ENCODE results near the gene HAVCR2.

HAVCR2 gene

DNA sequence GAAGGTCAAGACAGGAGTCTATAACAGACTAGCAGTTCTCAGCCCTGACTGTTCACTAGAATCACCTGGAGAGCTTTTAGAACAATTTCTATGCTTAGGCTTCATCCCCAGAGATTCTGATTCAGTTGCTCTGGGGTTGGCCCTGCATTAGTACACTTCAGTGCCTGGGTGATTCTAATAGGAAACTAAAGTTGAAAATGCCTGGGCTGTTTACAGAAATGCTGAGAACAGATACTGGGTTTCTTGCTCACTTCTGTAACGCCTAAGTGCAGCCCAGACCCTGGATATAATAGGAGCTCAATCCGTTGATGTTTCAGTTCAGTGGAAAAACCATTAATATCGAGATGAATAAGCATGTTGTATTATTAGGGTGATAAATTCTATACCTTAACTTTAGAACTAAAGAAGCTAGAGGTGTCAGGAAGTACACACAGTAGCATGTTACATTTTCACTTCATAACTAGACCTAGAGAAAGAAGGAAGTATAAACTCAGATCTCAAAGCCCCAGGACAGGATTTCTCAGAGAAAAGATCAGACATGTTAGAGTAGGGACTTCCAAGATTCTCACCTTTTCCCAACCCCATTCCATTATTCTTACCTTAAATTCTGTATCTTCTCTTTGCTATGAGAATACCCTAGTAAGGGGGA is 20.4 kb downstream of the HAVCR2 start:
- TF ChIP-seq, protein P1, sequence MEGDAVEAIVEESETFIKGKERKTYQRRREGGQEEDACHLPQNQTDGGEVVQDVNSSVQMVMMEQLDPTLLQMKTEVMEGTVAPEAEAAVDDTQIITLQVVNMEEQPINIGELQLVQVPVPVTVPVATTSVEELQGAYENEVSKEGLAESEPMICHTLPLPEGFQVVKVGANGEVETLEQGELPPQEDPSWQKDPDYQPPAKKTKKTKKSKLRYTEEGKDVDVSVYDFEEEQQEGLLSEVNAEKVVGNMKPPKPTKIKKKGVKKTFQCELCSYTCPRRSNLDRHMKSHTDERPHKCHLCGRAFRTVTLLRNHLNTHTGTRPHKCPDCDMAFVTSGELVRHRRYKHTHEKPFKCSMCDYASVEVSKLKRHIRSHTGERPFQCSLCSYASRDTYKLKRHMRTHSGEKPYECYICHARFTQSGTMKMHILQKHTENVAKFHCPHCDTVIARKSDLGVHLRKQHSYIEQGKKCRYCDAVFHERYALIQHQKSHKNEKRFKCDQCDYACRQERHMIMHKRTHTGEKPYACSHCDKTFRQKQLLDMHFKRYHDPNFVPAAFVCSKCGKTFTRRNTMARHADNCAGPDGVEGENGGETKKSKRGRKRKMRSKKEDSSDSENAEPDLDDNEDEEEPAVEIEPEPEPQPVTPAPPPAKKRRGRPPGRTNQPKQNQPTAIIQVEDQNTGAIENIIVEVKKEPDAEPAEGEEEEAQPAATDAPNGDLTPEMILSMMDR (IDR thresholded peaks at IDR 0.05) = no peak
- no peak overlapping the region for H3K27ac ChIP-seq
- no peak overlapping the region for H3K4me3 ChIP-seq
- DNase-seq (ENCODE audit: low spot score) = no peak

DNA sequence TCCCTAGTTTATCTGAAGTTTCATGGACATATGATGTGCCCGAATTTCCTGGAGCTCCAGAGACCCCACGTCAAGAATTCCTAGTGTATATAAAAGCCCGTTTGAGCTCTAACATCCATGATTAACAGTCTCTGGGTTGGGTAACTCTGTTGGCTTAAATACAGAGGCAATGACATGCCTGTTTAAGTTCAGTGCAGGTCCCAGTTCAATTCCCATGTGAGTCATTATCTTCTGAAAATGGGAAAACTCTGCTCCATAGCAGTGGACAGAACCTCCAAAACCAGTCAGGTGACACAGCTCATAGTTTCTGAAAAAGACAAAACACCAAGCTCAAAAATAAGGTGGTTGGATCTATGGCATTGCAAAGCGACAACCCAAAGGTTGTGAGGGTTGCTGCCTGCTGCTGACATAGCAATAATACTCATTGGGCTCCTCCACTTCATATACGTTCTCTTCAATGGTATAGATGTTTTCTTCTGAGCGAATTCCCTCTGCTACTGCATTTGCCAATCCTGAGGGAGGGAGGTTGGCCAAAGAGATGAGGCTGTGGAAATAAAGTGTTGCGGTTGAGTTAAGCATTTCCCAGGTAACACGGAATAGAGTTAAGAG is 22.0 kb downstream of the HAVCR2 start:
- TF ChIP-seq, protein P1 (IDR thresholded peaks at IDR 0.05) = no peak
- Histone ChIP-seq H3K4me3 (no peak overlapping the region), H3K27ac (no peak overlapping the region)
- no peak for DNase-seq (ENCODE audit: low spot score)

DNA sequence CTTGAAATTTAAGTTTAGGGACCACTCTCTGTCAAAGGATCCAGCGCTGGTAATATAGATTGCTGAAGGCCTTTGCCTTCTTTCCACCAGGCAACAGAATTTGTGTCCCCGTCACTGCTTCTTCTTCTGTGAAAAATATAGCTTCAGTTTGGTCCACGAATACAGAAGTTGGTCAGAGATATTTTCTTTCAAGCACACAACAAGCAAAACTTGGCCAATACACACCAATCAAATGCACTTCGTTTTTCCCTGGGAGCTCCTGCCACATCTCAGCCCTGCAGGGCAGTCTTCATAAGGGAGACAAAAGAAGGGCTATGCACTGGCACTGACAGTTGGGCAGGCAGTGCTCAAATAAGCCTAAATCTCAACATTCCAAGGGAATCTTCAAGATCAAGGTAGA is 22.9 kb downstream of the HAVCR2 start:
- DNase-seq (ENCODE audit: low spot score) = no peak
- Histone ChIP-seq H3K27ac (no peak overlapping the region), H3K4me3 (no peak overlapping the region)
- TF ChIP-seq, protein P1 (IDR thresholded peaks at IDR 0.05) = no peak

DNA sequence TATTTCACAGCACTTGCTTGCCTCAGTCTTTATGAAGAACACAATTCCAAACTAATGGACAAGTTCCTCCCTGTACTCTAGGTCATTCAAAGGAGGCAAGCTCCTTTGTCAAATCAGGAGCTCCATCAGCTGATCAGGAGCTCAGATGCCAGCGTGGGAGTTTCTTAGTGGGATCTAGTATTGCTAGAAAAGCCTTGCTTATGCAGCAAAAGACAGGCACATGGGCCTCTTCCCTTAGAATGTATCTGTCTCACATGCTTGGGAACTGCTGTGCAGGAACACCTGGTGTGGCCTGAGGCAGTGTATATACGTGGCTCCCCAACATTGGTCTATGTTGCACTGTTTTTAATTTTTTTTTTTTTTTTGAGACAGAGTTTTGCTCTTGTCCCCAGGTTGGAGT is 28.6 kb downstream of the HAVCR2 start:
- no peak overlapping the region for H3K4me3 ChIP-seq
- DNase-seq (ENCODE audit: low spot score) = no peak
- H3K27ac ChIP-seq = no peak overlapping the region
- TF ChIP-seq, protein P1 (IDR thresholded peaks at IDR 0.05) = no peak

DNA sequence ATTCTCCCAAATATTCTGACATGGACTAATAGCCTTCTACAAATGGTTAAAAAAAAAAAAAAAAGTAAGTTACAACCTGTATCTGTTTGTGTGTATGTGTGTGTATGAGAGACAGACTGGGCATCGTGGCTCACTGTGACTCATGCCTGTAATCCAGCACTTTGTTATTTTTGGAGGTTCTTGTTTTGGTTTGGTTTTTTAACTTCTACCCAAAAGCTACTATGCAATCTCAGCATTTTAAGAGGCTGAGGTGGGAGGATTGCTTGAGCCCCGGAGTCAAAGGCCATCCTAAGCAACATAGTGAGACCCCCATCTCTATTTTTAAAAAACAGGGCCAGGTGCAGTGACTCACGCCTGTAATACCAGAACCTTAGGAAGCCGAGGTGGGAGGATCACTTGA is 32.3 kb downstream of the HAVCR2 start:
- Histone ChIP-seq H3K4me3 (no peak overlapping the region), H3K27ac (no peak overlapping the region)
- TF ChIP-seq, protein P1 (IDR thresholded peaks at IDR 0.05) = no peak
- no peak for DNase-seq (ENCODE audit: low spot score)

DNA sequence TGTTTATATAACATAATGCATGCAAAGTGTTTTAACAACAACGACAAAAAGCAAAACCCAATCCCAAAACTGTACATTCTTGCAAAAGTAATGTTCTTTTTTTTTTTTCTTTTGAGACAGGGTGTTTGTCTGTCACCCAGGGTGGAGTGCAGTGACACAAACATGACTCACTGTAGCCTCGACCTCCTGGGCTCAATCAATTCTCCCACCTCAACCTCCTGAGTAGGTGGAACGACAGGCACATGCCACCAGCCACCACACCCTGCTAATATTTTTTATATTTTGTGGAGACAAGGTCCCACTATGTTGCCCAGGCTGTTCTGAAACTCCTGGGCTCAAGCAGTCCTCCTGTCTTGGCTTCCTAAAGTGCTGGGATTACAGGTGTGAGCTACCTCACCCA is 36.3 kb downstream of the HAVCR2 start:
- TF ChIP-seq, protein P1 (IDR thresholded peaks at IDR 0.05) = no peak
- no peak for DNase-seq (ENCODE audit: low spot score)
- H3K4me3 ChIP-seq = no peak overlapping the region
- H3K27ac ChIP-seq = no peak overlapping the region

DNA sequence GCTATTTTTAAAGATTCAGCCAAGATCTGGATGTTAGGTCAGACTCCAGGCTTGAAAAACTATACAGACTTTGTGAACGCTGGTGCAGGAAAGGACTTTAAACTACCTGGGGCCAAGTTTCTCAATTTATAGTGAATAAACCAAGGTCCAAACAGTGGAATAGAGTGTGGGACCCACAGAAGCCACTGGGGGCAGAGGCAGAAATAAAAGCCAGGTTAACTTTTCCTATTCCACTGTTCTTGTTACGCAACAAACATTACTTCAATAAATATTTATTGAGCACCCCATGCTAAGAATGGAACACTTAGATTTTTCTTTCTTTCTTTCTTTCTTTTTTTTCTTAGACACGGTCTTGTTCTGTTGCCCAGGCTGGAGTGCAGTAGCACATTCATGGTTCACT is 38.9 kb downstream of the HAVCR2 start:
- DNase-seq (ENCODE audit: low spot score) = no peak
- no peak overlapping the region for H3K4me3 ChIP-seq
- TF ChIP-seq, protein P1 (IDR thresholded peaks at IDR 0.05) = no peak
- H3K27ac ChIP-seq = no peak overlapping the region
